ENCODE results near the gene INSIG1.

DNA sequence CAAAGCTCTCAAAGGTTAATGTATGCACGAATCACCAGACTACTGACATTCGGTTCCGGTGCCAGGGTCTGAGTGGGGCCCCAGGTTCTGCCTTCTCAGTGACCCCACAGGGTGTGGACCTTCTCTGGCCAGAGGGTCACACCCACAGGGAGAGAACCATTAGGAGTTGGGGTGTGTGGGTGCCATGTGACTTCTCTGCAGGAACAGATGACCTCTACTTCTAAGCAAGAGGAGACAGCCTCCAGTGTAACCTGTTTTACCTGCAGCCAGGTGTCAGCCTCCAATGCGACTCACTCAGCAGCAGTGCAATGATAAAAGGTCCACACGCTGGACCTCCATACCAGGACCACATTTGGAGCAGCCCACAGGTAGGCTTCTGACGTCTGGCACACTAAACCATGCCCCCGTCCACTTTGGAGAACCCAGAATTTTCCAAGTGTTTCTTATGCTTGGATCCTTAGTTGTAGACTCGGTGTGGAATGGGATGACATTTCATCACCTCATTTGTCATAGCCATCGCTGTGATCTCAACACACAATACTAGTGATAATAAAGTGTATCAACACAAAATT, 16.2 kb upstream of the INSIG1 start:
- no peak for TF ChIP-seq CTCF (IDR thresholded peaks at IDR 0.05; ENCODE audit: low read length)
- no peak for TF ChIP-seq EZH2phosphoT487 (IDR thresholded peaks at IDR 0.05; ENCODE audit: low read length)
- no peak for TF ChIP-seq EZH2 (optimal IDR thresholded peaks at IDR 0.05; ENCODE audit: low read depth, low read length)
